ENCODE results near the gene ARHGEF11. TPM values are rescaled to one million over a fixed set of nuclear protein-coding genes. Genes with fewer than 3 reads are reported as not detected.

ARHGEF11 gene
- total and polyA plus RNA-seq, 7 donors: 7.0 to 22.8 (median 19.9) TPM

DNA sequence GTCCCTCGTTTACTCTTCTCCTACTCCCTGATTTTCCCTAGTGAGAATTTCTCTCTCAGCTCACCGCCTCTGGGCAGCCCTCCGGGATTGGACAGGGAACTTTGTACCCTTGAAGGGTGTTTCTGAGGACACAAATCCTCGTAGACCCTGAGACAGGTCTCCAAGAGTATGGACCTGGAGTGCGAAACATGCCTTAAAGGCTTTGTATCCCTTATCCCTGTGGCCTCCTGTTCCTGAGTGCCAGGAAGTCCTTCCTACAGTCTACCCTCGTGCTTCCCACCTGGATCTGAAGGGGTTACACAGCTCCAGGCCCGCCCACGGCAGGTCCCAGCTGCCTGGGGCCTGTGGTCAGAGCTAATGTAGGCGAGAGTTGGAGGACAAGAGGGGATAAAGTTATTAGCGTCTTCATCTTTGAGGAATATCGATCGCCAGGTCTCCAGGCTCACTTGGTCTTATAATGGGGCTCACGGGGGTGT, 159.6 kb downstream of the ARHGEF11 start:
- Histone ChIP-seq H3K36me3 (ENCODE audit: insufficient read depth in 1 of 2, low read depth in 1 of 2) (no peaks in the 10 kb centered on the region), H3K27ac (no peak overlapping the region), H3K27me3 (ENCODE audit: insufficient read depth in 3 of 3, low read length in 2 of 3) (peaks cover 0 to 4% (median 3%) of the 10 kb centered on the region in 3 donors), H3K9me3 (no peaks in the 10 kb centered on the region), H3K4me1 (no peaks in the 10 kb centered on the region), H3K4me3 (no peak overlapping the region)
- 61 to 67% (median 63%) methylated on average over 13 of the region's 13 CpGs for WGBS, 3 donors
- DNase-seq: no peak
- TF ChIP-seq, protein P1, sequence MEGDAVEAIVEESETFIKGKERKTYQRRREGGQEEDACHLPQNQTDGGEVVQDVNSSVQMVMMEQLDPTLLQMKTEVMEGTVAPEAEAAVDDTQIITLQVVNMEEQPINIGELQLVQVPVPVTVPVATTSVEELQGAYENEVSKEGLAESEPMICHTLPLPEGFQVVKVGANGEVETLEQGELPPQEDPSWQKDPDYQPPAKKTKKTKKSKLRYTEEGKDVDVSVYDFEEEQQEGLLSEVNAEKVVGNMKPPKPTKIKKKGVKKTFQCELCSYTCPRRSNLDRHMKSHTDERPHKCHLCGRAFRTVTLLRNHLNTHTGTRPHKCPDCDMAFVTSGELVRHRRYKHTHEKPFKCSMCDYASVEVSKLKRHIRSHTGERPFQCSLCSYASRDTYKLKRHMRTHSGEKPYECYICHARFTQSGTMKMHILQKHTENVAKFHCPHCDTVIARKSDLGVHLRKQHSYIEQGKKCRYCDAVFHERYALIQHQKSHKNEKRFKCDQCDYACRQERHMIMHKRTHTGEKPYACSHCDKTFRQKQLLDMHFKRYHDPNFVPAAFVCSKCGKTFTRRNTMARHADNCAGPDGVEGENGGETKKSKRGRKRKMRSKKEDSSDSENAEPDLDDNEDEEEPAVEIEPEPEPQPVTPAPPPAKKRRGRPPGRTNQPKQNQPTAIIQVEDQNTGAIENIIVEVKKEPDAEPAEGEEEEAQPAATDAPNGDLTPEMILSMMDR (IDR thresholded peaks at IDR 0.05): no peak
- intact Hi-C loops (cut with DNase I): loop anchor here (2.0 to 10.0 kb wide), 3 partner anchors 45 to 191 kb away; no protein-coding TSS in a partner anchor
- no peak for ATAC-seq

DNA sequence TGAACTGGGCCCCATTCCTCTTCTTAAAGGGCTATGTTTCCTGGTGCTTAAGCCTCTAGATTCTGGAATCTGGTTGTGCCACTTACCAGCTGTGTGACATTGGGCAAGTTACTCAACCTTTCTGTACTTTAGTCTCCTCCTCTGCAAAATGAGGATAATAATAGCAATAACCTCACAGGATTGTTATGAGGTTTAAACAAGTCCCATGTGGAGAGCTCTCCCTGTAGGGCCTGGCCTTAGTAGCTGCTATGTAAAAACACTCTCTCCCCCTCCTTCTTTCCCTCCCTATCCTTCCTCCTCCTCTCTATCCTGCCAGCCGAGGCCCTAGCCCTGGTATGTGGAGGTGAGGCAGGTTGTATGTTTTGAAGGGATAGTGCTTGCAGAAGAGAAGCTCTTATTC, 160.2 kb downstream of the ARHGEF11 start:
- 46 to 60% (median 54%) methylated on average over 1 of the region's 1 CpG for WGBS, 3 donors
- peaks cover 0 to 6% (median 4%) of the 10 kb centered on the region in 3 donors for H3K27me3 ChIP-seq (ENCODE audit: insufficient read depth in 3 of 3, low read length in 2 of 3)
- intact Hi-C loops (cut with DNase I): loop anchor here (2.0 to 10.0 kb wide), 3 partner anchors 45 to 191 kb away; no protein-coding TSS in a partner anchor

More for the DNA sequence above, 160.2 kb downstream of the ARHGEF11 start:
- no peaks in the 10 kb centered on the region for H3K36me3 ChIP-seq (ENCODE audit: insufficient read depth in 1 of 2, low read depth in 1 of 2)
- ATAC-seq: no peak
- no peaks in the 10 kb centered on the region for H3K4me1 ChIP-seq
- no peak for DNase-seq
- no peak overlapping the region for H3K4me3 ChIP-seq
- H3K27ac ChIP-seq: no peak overlapping the region
- H3K9me3 ChIP-seq: no peaks in the 10 kb centered on the region
- TF ChIP-seq, protein P1 (IDR thresholded peaks at IDR 0.05): no peak

Other genes starting within 250 kb of the ARHGEF11 start
- gene SH2D2A, start 228.9 kb downstream of the ARHGEF11 start, total RNA-seq: under 1 TPM; 0.37 to 0.82 (median 0.60) TPM
- gene SH2D2A, start 228.9 kb downstream of the ARHGEF11 start, polyA plus RNA-seq: under 1 TPM in 2 of 3 donors, not detected in 1; 0.25 to 0.26 TPM
- gene INSRR, start 186.6 kb downstream of the ARHGEF11 start, total RNA-seq: under 1 TPM in 1 of 4 donors, not detected in 3; 0.07 TPM
- gene INSRR, start 186.6 kb downstream of the ARHGEF11 start, polyA plus RNA-seq: under 1 TPM in 1 of 3 donors, not detected in 2; under 0.01 TPM
- gene NTRK1, start 184.9 kb downstream of the ARHGEF11 start, total RNA-seq: under 1 TPM; 0.16 to 0.92 (median 0.44) TPM
- under 1 TPM; 0.07 to 0.65 (median 0.58) TPM for gene NTRK1, start 184.9 kb downstream of the ARHGEF11 start, polyA plus RNA-seq
- gene PEAR1, start 152.0 kb downstream of the ARHGEF11 start, total RNA-seq: 1 to 10 TPM; 3.8 to 7.3 (median 4.1) TPM
- gene PEAR1, start 152.0 kb downstream of the ARHGEF11 start, polyA plus RNA-seq: 1 to 10 TPM; 2.1 to 4.6 (median 2.6) TPM
- gene LRRC71, start 125.1 kb downstream of the ARHGEF11 start, total RNA-seq: not detected
- gene LRRC71, start 125.1 kb downstream of the ARHGEF11 start, polyA plus RNA-seq: under 1 TPM in 2 of 3 donors, not detected in 1; 0.03 TPM
- gene ETV3L, start 54.1 kb upstream of the ARHGEF11 start, total RNA-seq: not detected
- gene ETV3L, start 54.1 kb upstream of the ARHGEF11 start, polyA plus RNA-seq: not detected
- 10 to 100 TPM; 16.3 to 22.7 (median 19.3) TPM for gene ETV3, start 92.7 kb upstream of the ARHGEF11 start, total RNA-seq
- 10 to 100 TPM in 1 of 3 donors, 1 to 10 TPM in 2; 5.5 to 16.0 (median 9.4) TPM for gene ETV3, start 92.7 kb upstream of the ARHGEF11 start, polyA plus RNA-seq

Data from psoas muscle (tissue), 8 donors.